SIG-M5 treated with dmso at 0.1 percent for 504 hours (cell line): ENCODE results near the gene YBX2.
"Not testable (repeated sequence)": the region's sequence is repeated elsewhere in the genome, so short reads cannot be mapped to it uniquely, and the experiment has no call there.

Experiments used
- DNase-seq: peaks from one replicate; lab custom pipeline; 2025; ENCODE audit not compliant: unreplicated experiment; lab: John Stamatoyannopoulos, UW

The YBX2 gene

DNA sequence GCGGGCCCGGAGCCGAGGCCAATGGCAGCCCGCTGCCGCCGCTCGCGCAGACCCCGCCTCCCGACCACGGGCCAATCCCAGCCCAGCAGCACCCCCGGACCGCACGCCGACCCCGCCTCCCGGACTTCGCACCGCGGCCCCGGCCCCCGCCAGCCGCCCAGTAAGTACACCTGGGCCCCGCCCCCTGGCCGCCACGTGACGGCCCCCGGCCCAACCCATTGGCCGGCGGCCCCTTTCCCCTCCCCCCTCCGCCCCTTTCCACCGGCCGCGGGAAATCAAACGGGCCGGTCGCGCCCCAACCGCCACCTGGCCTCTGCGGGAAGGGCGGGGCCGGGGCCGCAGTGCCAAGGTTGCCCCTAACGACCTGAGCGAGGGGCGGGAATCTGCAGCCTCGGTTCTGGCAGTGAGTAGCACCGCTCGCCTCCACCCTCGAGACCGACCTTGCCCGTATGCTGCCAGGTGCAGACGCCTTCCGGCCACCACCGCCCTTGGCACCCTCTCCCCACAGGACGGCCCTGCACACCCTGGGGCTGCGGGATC lies at the start of gene YBX2:
Gene YBX2 (minus strand): TSS at position 26 of the 540 bp plus-strand sequence. CDS start 139 bp downstream, outside the sequence.
- DNase-seq, result peak; percentile 26

DNA sequence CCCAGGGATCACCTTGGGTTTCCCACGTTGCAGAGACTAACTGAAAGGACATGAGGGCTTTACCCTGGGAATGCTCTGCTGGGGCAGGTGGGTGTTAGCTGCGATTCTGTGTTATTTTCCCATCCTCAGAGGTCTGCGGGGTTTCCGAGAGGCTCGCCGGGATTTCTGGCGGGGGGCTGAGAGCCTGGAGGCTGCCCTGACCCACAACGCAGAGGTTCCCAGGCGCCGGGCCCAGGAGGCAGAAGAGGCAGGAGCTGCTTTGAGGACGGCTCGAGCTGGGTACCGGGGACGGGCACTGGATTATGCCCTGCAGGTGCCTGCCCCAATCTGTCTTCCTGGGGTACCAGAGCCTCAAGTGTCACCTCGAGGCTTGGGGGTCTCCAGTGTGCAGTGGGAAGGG lies 48.8 kb upstream of the YBX2 start:
- no peak for DNase-seq

DNA sequence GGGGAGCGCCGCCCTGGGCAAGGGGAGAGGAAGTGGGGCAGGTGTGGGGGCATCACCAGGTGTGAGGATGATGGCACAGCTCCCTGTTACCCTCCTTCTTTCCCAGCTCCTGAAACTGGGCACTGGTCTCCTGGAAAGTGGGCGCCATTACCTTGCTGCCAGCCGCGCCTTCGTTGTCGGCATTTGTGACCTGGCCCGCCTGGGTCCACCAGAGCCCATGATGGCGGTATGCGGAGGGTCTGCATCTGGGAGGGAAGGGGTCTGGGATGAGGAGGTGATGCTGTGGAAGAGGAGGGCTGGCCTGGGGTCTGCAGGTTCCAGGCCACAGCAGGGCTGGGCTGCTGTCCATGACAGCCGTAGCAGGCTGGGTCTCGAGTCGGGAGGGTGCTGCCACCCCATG lies 47.4 kb upstream of the YBX2 start:
- DNase-seq, result no peak

DNA sequence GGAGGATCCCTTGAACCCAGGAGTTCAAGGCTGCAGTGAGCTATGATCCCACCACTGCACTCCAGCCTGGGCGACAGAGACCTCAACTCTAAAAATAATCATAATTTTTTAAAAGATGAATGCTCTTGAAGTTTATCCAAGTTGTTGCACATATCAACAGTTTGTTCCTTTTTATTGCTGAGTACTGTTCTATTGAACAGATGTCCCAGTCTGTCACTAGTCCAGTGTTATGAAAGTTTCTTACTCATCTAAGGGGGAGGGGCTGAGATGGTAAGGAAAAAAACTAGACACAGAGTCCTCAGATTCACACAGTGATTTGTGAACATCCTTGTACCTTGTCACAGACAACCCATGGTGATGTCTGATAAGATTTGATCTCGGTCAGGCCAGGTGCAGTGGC lies 45.7 kb upstream of the YBX2 start:
- DNase-seq, result peak; percentile 38

DNA sequence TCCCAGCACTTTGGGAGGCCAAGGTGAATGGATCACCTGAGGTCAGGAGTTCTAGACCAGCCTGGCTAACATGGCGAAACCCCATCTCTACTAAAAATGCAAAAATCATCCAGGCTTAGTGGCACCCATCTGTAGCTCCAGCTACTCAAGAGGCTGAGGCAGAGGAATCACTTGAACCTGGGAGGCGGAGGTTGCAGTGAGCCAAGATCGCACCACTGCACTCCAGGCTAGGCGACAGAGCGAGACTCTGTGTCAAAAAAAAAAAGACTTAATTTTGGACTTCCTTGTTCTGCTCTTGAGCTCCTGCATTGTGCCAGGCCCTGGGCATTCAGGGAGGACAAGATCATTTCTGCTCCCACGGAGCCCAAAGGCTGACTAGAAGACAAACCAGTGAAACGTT lies 43.2 kb upstream of the YBX2 start:
- DNase-seq, result not testable (repeated sequence)

DNA sequence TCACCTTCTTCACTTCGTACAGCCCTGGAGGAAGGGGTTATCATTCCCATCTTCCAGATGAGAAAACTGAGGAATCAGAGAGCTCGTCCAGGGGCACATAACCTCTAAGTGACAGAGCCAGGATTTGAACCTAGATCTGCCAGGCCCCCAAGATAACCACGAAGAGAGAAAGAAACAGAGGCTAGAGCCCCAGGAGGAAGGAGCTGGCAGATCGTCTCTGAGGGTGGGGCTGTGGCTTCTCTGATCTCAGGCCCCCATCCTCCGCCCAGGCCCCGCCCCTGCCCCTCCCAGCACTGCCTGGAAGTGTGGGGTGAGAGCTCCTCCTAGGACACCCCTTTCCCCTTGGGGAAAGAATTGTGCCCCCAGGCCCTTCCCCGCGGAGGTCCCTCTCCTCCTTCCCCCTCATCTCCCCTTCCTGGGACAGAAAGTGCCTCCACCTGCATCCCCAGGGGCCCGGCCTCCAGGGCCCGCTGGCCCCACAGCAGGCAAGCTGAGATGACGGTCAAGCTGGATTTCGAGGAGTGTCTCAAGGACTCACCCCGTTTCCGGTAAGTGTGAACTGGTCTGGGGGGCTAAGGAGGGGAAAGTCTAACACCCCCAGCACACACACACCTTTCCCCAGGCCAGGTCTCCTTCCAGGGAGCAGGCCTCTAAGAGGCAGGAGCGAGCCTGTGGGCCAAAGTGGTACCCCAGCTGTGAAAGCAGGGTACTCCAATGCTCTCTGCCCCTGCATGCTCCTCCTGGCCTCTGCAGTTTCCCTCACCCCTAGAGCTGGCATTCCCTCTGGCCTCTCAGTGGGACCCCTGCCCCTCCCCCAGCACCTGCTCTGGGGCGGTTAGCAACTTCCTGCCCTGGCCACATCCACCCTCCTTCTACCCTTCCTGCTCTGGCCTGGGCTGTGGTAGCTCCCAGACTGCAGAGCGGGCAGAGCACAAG lies 42.1 kb upstream of the YBX2 start, which contains the start of gene ACAP1:
Gene ACAP1 (plus strand): TSS at position 290 of the 936 bp plus-strand sequence. CDS start 206 bp downstream, at position 496.
- no peak for DNase-seq

DNA sequence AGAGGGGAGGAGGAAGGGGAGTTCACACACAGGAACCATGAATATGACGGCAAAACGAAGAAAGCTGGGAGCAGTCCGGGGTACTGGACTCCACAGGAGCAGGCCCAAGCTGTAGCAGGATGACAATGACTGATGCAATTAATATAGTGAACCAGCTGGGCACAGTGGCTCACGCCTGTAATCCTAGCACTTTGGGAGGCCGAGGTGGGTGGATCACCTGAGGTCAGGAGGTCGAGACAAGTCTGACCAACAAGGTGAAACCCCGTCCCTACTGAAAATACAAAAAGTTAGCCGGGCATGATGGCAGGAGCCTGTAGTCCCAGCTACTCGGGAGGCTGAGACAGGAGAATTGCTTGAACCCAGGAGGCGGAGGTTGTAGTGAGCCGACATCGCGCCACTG lies 41.3 kb upstream of the YBX2 start:
- DNase-seq, result not testable (repeated sequence)

DNA sequence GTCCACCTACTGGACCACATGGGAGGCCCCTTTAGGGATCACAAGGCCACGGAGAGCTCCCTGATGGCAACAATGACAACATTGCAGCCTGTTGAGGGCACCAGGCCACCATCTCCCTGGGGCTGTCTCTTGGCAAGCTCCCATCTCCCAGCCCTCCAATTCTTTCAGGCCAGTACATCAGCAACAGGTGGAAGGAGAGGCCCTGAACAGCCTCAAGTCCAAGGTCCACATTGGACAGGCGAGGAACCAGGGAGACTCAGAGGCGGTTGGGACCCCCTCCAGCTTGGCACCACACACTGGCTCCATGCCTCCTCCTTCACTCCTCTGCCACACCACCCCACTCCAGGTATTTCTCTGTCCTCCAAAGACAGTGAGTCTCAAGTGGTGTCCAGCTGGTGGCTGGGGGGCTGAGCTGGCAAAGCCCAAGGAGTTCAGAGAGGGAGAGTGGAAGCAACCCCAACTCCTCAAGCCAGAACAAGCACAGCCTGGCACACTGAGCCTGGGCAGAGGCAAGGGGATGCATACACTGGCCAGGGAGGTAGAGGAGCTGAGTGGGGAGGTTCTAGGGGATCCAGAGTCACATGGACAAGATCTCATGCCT lies 40.6 kb upstream of the YBX2 start:
- DNase-seq, result no peak

DNA sequence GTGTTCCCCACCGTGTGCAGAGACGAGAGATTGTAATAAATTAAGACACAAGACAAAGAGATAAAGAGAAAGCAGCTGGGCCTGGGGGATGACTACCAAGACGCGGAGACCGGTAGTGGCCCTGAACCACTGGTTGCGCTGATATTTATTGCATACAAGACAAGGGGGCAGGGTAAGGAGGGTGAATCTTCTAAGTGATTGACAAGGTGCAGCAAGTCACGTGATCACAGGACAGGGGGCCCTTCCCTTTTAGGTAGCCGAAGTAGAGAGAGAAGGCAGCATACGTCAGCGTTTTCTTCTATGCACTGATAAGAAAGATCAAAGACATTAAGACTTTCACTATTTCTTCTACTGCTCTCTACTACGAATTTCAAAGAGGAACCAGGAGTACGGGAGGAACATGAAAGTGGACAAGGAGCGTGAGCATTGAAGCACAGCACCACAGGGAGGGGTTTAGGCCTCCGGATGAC lies 38.2 kb upstream of the YBX2 start:
- not testable (repeated sequence) for DNase-seq

DNA sequence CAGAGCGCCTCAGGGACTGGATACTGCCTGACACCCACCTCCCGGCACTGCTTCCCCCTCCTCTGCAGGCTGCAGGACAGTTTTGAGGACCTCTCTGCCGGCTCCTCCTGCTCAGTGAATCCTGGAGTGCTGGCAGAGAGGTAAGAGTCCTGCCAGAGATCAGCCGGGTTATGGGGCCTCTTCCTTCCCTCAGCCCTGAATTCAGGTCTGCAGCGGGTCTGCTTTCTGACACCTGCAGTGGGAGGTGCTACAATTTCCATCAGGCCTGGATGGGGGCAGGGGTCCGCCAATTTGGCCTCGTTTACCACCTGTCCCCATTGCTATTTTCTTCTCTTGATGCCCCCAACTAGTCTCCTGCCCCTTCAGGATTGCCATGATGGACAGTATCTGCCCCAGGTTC lies 37.7 kb upstream of the YBX2 start:
- DNase-seq, result no peak

DNA sequence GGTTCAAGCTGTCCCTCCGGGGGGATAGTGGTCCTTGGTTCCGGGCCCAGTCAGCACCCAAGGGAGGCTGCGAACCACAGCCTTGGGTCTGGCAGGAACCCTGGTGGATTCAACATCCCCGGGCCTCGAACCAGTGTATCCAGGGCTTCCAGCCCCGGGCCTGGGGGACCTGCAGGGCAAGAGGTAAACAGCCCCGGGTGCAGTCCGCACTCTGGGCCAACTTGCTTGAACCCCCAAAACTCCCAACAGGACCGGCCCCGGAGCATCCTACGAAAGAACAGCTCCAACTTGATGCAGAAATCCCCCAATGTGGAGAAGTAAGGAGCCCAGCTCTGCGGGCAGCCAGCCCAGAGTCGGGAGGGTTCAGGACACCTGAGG lies 36.2 kb upstream of the YBX2 start:
- DNase-seq, result no peak

DNA sequence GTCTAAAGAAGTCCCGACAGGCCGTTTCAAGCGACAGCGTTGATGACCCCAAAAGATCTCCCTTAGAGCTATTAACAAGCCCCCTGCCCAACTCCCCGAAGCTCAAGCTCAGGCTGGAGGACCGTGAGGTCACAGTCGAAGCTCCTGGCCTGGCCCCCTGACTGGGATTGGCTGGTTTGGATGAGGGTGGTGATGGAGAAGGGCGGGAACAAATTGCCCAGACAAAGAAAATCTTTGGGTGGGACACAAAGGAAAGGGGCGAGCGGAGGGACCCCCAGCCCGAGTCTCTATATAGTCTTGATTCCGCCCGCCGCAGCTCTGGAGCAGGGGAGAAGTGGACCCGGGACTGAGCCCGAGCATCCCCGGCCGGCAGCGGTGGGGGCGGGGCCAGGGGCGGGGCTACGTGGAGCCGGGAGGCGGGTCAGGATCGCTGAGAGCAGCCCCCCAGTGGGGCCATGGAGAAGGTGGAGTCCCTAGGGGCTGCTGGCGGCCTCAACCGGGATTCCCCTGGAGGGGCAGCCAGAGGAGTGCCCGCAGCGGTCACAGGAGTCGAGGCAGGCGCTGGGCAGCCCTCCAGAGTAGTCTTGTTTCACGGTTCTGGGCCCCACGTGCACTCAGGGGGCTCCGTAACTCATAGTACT lies 35.7 kb upstream of the YBX2 start:
- DNase-seq, result peak; percentile 80

DNA sequence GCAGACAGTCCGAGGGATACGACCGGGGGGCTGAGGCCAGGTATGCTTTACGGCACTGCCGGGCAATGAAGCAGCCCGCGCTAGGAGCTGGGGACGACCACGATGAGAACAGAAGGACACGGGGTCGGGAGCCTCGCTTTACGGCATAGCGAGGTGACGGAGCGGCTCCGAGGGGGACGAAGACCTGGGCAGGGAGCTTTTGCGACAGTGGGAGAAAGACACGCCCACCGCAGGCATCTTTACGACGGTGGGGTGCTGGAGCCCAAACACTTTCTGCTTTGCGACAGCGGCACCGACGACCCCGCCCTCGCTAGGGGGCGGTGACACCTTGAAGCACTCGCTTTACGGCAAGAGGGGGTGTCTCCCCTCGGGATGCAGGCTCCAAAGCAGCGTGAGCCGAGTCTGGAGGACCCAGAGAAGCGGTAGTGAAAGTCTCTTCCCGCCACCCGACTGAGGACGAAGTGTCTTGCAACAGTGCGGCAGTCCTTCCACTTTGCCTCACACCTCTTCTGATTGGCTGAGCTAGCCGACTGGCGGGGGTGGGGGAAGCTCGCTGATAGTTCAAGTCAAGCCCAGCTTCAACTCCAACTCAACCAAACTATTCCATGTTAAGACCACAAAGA lies 35.0 kb upstream of the YBX2 start:
- peak; percentile 99 for DNase-seq

DNA sequence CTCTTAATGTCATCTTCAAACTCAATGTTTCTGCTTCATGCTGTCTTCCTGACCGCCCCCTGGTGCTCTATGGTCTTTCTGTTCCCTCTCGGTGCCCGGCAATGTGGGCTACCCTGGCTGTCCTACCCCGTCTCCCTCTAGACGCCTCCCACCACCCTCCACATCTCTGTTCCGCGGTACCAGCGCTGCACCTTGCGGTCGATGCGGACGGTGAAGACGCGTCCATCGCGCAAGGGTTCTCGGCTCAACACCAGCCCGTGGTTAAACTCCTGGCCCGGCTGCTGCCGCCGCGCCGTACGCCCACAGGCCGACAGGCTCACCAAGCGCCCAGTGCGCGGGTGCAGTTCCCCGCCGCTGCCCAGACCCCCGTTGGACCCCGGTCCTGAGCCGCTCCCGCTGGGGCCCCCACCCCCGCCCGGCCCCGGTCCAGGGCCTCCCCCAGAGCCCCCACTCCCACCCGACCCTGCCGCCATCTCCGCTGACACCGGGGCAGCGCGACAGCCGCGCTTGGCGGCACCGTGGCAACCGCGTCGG lies 34.5 kb upstream of the YBX2 start, which contains the start of gene NEURL4:
Gene NEURL4 (minus strand): TSS at position 496 of the 534 bp plus-strand sequence. CDS start 23 bp downstream, at position 473.
- DNase-seq, result no peak

DNA sequence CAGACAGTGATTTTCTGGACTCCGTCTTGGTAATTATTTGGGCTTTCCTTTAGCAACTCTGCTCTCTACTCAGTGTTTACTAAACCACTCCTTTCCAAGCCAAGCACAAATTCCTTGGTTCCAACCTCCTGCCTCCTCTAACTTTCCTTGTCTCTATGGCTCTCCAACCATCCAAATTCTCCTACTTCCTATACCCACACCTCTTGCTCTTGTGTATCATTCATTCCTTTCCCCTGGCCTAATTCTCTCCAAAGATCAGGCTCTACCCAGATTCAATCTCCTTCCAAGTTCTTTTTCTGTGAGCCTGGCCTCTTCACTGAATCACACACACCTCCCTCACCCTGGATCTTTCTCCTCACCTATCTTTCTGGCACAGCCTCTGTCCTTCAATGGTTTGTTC lies 33.6 kb upstream of the YBX2 start:
- DNase-seq, result no peak

DNA sequence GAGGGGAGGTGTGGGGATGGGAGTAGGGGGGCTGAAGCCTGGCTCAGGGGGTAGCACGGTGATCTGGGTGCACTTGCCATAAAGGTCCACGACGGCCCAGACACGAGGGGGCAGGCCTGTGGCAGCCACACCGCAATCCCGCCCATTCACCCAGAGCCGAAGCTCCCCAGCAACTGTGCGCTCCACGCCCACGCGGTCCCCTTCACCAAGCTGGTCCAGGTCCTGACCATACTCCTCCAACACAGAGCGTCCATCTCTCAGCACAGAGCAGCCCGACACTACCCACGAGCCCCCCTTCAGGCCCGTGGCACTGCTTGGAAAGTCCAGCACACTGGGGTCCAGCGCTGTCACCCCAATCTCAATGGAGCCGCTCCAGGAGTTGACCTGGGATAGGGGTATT lies 33.1 kb upstream of the YBX2 start:
- DNase-seq, result no peak

DNA sequence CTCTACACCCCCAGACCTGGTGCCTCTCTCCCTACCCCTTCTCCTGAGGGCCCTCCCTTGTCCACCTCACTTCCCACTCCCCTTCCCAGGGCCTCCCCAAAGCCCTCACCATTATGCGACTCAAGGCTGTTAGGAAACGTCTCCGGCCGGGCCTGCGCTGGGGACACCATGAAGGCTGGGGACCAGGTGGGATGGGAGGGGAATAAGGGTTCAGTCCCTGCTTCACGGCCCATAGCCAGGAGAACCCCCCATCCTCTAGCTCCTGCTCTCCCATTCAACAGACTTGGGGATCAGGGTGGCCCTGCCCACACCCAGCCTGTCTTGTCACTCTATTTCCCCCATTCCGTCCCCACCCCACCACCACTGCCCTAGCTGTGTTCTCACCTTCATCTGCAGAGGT lies 32.6 kb upstream of the YBX2 start:
- DNase-seq, result no peak

DNA sequence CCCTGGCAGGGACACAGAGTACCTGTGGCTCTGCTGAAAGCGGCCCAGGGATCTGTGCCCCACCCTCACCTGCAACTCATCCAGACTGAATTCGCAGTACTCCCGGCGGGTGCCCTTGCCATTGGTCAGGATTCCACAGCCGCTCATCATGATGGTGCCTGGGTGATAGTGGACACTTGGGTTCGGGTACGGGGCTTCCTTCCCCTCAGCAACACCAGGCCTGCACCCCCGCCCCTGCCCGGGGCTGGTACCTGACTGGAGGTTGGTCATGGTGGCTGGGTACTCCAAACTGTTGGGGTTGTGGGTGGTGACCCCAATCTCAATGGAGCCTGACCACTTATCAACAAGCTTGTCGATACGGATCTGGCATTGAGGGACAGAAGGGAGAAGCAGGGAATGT lies 31.7 kb upstream of the YBX2 start:
- no peak for DNase-seq

DNA sequence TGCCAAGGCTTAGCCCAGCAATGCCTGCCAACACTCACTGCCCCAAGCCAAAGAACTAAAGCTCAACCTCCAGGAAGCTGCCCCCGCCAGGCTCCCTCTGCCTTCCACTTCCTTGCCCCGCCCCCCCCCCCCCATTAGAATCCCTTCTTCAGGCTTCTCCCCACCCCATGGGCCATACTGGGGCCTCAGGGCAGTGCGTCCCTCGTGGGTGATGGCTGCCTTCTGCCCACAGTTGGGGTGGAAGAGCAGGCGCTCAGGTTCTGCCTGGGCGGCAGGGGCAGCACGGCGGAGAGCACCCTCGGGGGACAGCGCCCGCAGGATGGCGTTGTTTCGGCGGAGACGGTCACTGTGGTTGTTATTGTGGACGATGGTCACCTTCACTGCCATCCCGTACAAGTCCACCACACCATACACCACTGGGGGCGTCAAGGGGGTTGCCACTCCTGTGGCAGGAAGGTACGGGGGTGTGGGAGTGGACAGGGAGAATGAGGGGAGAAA lies 30.6 kb upstream of the YBX2 start:
- DNase-seq, result no peak

DNA sequence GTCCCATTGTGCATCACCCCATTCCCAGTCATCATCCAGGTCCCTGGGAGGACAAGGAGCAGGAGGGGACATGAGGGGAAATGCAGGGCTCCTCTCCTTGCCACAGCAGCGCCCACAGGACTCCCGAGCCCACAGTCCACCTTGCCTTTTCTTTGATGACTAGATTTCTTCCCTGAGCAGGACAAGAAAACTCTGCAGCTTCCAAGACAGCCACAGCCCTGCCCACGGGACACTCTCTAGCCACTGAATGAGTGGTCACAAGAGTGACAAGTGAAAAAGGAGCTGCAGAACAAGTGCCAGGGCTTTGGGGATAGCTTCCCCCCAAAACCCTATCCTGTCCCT lies 30.0 kb upstream of the YBX2 start:
- no peak for DNase-seq
